Smooth muscle cell of the brain vasculature (primary cell): ENCODE data around the gene XRCC6.
"Not testable (repeated sequence)": the region's sequence is repeated elsewhere in the genome, so short reads cannot be mapped to it uniquely, and the experiment has no call there.

Experiments
- DNase-seq: peaks from one replicate; pipeline ENCODE4 v3.0.0-alpha.2; 2012; ENCODE audit warnings: low read depth, low spot score

Gene XRCC6

GRCh38 chr22:41686890-41687289, 65.8 kb downstream of the XRCC6 start:
- DNase-seq, result not testable (repeated sequence)

GRCh38 chr22:41687901-41688364, 66.8 kb downstream of the XRCC6 start:
- no peak for DNase-seq

- DNase-seq, result peak; percentile 62
These were observed 67.5 kb downstream of the XRCC6 start, which contains the start of gene SNU13 for GRCh38 chr22:41688365-41689211. Gene SNU13 (minus strand): TSS chr22:41688867. CDS start chr22:41688796, 71 bp downstream.

GRCh38 chr22:41690476-41690875, 69.4 kb downstream of the XRCC6 start:
- DNase-seq, result no peak

GRCh38 chr22:41695211-41695610, 74.1 kb downstream of the XRCC6 start:
- DNase-seq, result no peak

GRCh38 chr22:41696703-41697102, 75.6 kb downstream of the XRCC6 start:
- DNase-seq, result no peak

- DNase-seq, result peak; percentile 86
These were observed 76.2 kb downstream of the XRCC6 start for GRCh38 chr22:41697126-41697775.

GRCh38 chr22:41699264-41700107, 78.4 kb downstream of the XRCC6 start, which contains the start of gene MEI1:
Gene MEI1 (plus strand): TSS chr22:41699503. CDS start chr22:41699539, 36 bp downstream.
- no peak for DNase-seq

- DNase-seq, result no peak
These were observed 78.9 kb downstream of the XRCC6 start for GRCh38 chr22:41700108-41700364.

- no peak for DNase-seq
These were observed 81.7 kb downstream of the XRCC6 start for GRCh38 chr22:41702763-41703162.

GRCh38 chr22:41709341-41709740, 88.2 kb downstream of the XRCC6 start:
- no peak for DNase-seq

GRCh38 chr22:41713004-41713403, 91.9 kb downstream of the XRCC6 start:
- no peak for DNase-seq
